HEK293 (cell line): ENCODE data around the gene COX7A2.
A peak's percentile ranks its signal among the peaks of the same experiment; 100 is the strongest.

Experiments
- CTCF ChIA-PET: fragments of 350-600 bp; formaldehyde crosslinking; extraction: SDS; loops from one replicate; lab custom pipeline; 2021; ENCODE audit warnings: antibody characterized with exemption; lab: Yijun Ruan, JAX
- POLR2A ChIA-PET: fragments of 300-600 bp; formaldehyde crosslinking; extraction: SDS; loops from one replicate; lab custom pipeline; 2020; ENCODE audit warnings: antibody characterized with exemption, inconsistent platforms; lab: Yijun Ruan, JAX
- H3K27ac ChIP-seq: fragments of 200-500 bp; sonication (Bioruptor generic); 2 replicates; pipeline ENCODE4 v1.5.1; 2014; ENCODE audit warnings: low read depth, low read length, control low read depth, inconsistent platforms; ENCODE audit errors: extremely low read depth
- H3K36me3 ChIP-seq, 2 experiments: fragments of 200-500 bp in 1 of 2; sonication (Bioruptor generic) in 1 of 2; 1 replicate in 1 of 2; 2 replicates in 1 of 2; pipeline ENCODE4 v1.5.1; 2014 to 2017; ENCODE audit warnings: inconsistent platforms in 2 of 2, low read length in 2 of 2; ENCODE audit not compliant: control insufficient read depth in 2 of 2, insufficient read depth in 1 of 2
- H3K4me1 ChIP-seq: fragments of 200-500 bp; sonication (Bioruptor generic); 2 replicates; pipeline ENCODE4 v1.5.1; 2014; ENCODE audit warnings: mild to moderate bottlenecking, low read length, inconsistent platforms; ENCODE audit not compliant: control insufficient read depth, insufficient read depth
- H3K4me3 ChIP-seq: 2 replicates; pipeline ENCODE4 v1.5.1; 2011; ENCODE audit warnings: low read depth, mild to moderate bottlenecking, control low read depth, low read length, moderate library complexity
- H3K9me3 ChIP-seq: fragments of 200-500 bp; sonication (Bioruptor generic); 2 replicates; pipeline ENCODE4 v1.5.1; 2014; ENCODE audit warnings: low read depth, low read length, inconsistent platforms; ENCODE audit not compliant: control insufficient read depth, insufficient read depth
- PRDM1 ChIP-seq: fragments of 450-650 bp; formaldehyde crosslinking; IDR thresholded peaks from 2 replicates; pipeline ENCODE4; 2016; ENCODE audit warnings: missing biosample characterization, missing genetic modification characterization
- SALL2 ChIP-seq: fragments of 450-650 bp; formaldehyde crosslinking; IDR thresholded peaks from 2 replicates; pipeline ENCODE4 v1.5.0; 2017; ENCODE audit warnings: missing biosample characterization, mild to moderate bottlenecking, missing genetic modification characterization, borderline replicate concordance
- ZBTB20 ChIP-seq: fragments of 450-650 bp; formaldehyde crosslinking; IDR thresholded peaks from 2 replicates; pipeline ENCODE4 v1.5.1; 2016; ENCODE audit warnings: missing biosample characterization, missing genetic modification characterization
- ZBTB8A ChIP-seq: fragments of 450-650 bp; formaldehyde crosslinking; IDR thresholded peaks from 2 replicates; pipeline ENCODE4 v1.5.1; 2016; ENCODE audit warnings: missing biosample characterization, missing genetic modification characterization
- ZFP37 ChIP-seq: fragments of 450-650 bp; formaldehyde crosslinking; IDR thresholded peaks from 2 replicates; pipeline ENCODE4 v1.5.1; 2016; ENCODE audit warnings: missing biosample characterization, missing genetic modification characterization
- ZIC2 ChIP-seq: fragments of 450-650 bp; formaldehyde crosslinking; IDR thresholded peaks from 2 replicates; pipeline ENCODE4 v1.5.1; 2016; ENCODE audit warnings: missing biosample characterization, missing genetic modification characterization
- ZNF140 ChIP-seq: fragments of 450-650 bp; formaldehyde crosslinking; IDR thresholded peaks from 2 replicates; pipeline ENCODE4 v1.5.1; 2016; ENCODE audit warnings: missing biosample characterization, missing genetic modification characterization
- ZNF148 ChIP-seq: fragments of 450-650 bp; formaldehyde crosslinking; IDR thresholded peaks from 2 replicates; pipeline ENCODE4 v1.5.0; 2017; ENCODE audit warnings: missing biosample characterization, missing genetic modification characterization, borderline replicate concordance
- ZNF157 ChIP-seq: fragments of 450-650 bp; formaldehyde crosslinking; IDR thresholded peaks from 2 replicates; pipeline ENCODE4 v1.5.1; 2016; ENCODE audit warnings: missing biosample characterization, missing genetic modification characterization
- ZNF202 ChIP-seq: fragments of 450-650 bp; formaldehyde crosslinking; IDR thresholded peaks from 2 replicates; pipeline ENCODE4 v1.5.1; 2016; ENCODE audit warnings: missing biosample characterization, missing genetic modification characterization, borderline replicate concordance
- ZNF26 ChIP-seq: fragments of 450-650 bp; formaldehyde crosslinking; IDR thresholded peaks from 2 replicates; pipeline ENCODE4 v1.5.1; 2016; ENCODE audit warnings: missing biosample characterization, missing genetic modification characterization
- ZNF280D ChIP-seq: fragments of 450-650 bp; formaldehyde crosslinking; IDR thresholded peaks from 2 replicates; pipeline ENCODE4 v1.5.1; 2016; ENCODE audit warnings: missing biosample characterization, missing genetic modification characterization
- ZNF350 ChIP-seq: fragments of 450-650 bp; formaldehyde crosslinking; IDR thresholded peaks from 2 replicates; pipeline ENCODE4 v1.5.0; 2017; ENCODE audit warnings: missing biosample characterization, mild to moderate bottlenecking, missing genetic modification characterization
- ZNF423 ChIP-seq: fragments of 450-650 bp; formaldehyde crosslinking; IDR thresholded peaks from 2 replicates; pipeline ENCODE4 v1.5.1; 2016; ENCODE audit warnings: missing biosample characterization, missing genetic modification characterization
- ZNF473 ChIP-seq: fragments of 450-650 bp; formaldehyde crosslinking; IDR thresholded peaks from 2 replicates; pipeline ENCODE4 v1.5.1; 2017; ENCODE audit warnings: missing biosample characterization, missing genetic modification characterization
- ZNF544 ChIP-seq: fragments of 450-650 bp; formaldehyde crosslinking; IDR thresholded peaks from 2 replicates; pipeline ENCODE4 v1.5.0; 2017; ENCODE audit warnings: missing biosample characterization, missing genetic modification characterization
- ZNF600 ChIP-seq: fragments of 450-650 bp; formaldehyde crosslinking; IDR thresholded peaks from 2 replicates; pipeline ENCODE4 v1.5.1; 2016; ENCODE audit warnings: missing biosample characterization, missing genetic modification characterization
- ZNF623 ChIP-seq: fragments of 450-650 bp; formaldehyde crosslinking; IDR thresholded peaks from 2 replicates; pipeline ENCODE4 v1.5.1; 2016; ENCODE audit warnings: missing biosample characterization, missing genetic modification characterization
- ZNF664 ChIP-seq: fragments of 450-650 bp; formaldehyde crosslinking; IDR thresholded peaks from 2 replicates; pipeline ENCODE4 v1.5.1; 2016; ENCODE audit warnings: missing biosample characterization, missing genetic modification characterization
- ZNF701 ChIP-seq: fragments of 450-650 bp; formaldehyde crosslinking; IDR thresholded peaks from 2 replicates; pipeline ENCODE4 v1.5.1; 2016; ENCODE audit warnings: missing biosample characterization, missing genetic modification characterization
- ZNF837 ChIP-seq: fragments of 450-650 bp; formaldehyde crosslinking; IDR thresholded peaks from 2 replicates; pipeline ENCODE4 v1.5.1; 2016; ENCODE audit warnings: missing biosample characterization, missing genetic modification characterization
- ZSCAN16 ChIP-seq: fragments of 450-650 bp; formaldehyde crosslinking; IDR thresholded peaks from 2 replicates; pipeline ENCODE4 v1.5.1; 2016; ENCODE audit warnings: missing biosample characterization, missing genetic modification characterization

Gene COX7A2

GRCh38 chr6:75201901-75202672 is 41.5 kb downstream of the COX7A2 start:
- Histone ChIP-seq H3K9me3 (no peaks in the 10 kb centered on the region), H3K27ac (no peak overlapping the region), H3K4me1 (peaks cover 7% of the 10 kb centered on the region), H3K36me3 (no peaks in the 10 kb centered on the region), H3K4me3 (peak overlapping the region; percentile 38)
- CTCF ChIA-PET: interaction anchor here (0.6 to 2.5 kb wide), 3 partner anchors 9 to 98 kb away, joined by 3 to 9 read pairs (median 4); no protein-coding TSS in a partner anchor
- POLR2A ChIA-PET: no interaction called here
- TF ChIP-seq ZIC2 (tag by site-specific recombination) (peak; percentile 71), ZNF837 (no peak), ZNF664 (no peak), PRDM1 (tag by site-specific recombination) (peak; percentile 59; the same call in 1 of the 2 replicates)

- no peak for TF ChIP-seq ZNF623 (tag by site-specific recombination)
- TF ChIP-seq ZNF148 (tag by site-specific recombination): no peak
- no peak for TF ChIP-seq ZNF473 (tag by site-specific recombination)
- no peak for TF ChIP-seq ZFP37 (tag by site-specific recombination)
- no peak for TF ChIP-seq ZNF280D (tag by site-specific recombination)
- no peak for TF ChIP-seq ZNF701 (tag by site-specific recombination)
- no peak for TF ChIP-seq SALL2
- no peak for TF ChIP-seq ZNF140
- TF ChIP-seq ZBTB8A (tag by site-specific recombination): no peak
- TF ChIP-seq PRDM1 (tag by site-specific recombination): no peak
- TF ChIP-seq ZNF202 (tag by site-specific recombination): no peak
- TF ChIP-seq ZNF26 (tag by site-specific recombination): no peak
- TF ChIP-seq ZNF837: no peak
- no peak for TF ChIP-seq ZNF350 (tag by site-specific recombination)
- TF ChIP-seq ZSCAN16 (tag by site-specific recombination): no peak
- TF ChIP-seq ZNF600 (tag by site-specific recombination): no peak
- no peak for TF ChIP-seq ZNF423 (tag by site-specific recombination)
- no peak for TF ChIP-seq ZBTB20 (tag by site-specific recombination)
- TF ChIP-seq ZNF157 (tag by site-specific recombination): no peak
- no peak for TF ChIP-seq ZNF544 (tag by site-specific recombination)
- no peak overlapping the region for H3K27ac ChIP-seq
- ChIA-PET CTCF (interaction anchor here (0.6 to 3.5 kb wide), 4 partner anchors 8 to 1462 kb away, joined by 4 to 19 read pairs (median 6); no protein-coding TSS in a partner anchor), POLR2A (no interaction called here)
- peaks cover 7% of the 10 kb centered on the region for H3K4me1 ChIP-seq
- no peaks in the 10 kb centered on the region for H3K36me3 ChIP-seq
- no peak overlapping the region for H3K4me3 ChIP-seq
- H3K9me3 ChIP-seq: no peaks in the 10 kb centered on the region
Observed at GRCh38 chr6:75201021-75201420, 42.6 kb downstream of the COX7A2 start.
